Endothelial cell of umbilical vein (primary cell): ENCODE measurements around the gene C19orf67. TPM values are rescaled to one million over a fixed set of nuclear protein-coding genes. Genes with fewer than 3 reads are reported as not detected.

ENCODE experiments used
- BruUV-seq: library from RNA; stranded (reverse); fragments of 400-500 nt; replicated peaks from 2 replicates; lab custom pipeline; 2021; lab: Mats Ljungman, UMichigan
- CTCF ChIA-PET: fragments of 300-600, 350-600 bp; sonication (Branson Sonifier 250); formaldehyde crosslinking; loops from one replicate; lab custom pipeline; 2021; ENCODE audit warnings: antibody characterized with exemption, inconsistent platforms; lab: Charles Lee
- POLR2A ChIA-PET: fragments of 300-600, 350-600 bp; sonication (Branson Sonifier 250); formaldehyde crosslinking; loops from one replicate; lab custom pipeline; 2021; ENCODE audit warnings: antibody characterized with exemption, inconsistent platforms; lab: Charles Lee
- DNase-seq: peaks from one replicate; pipeline ENCODE4 v3.0.0-alpha.2; 2011; ENCODE audit warnings: low read depth, low spot score
- FAIRE-seq: peaks from 2 replicates; lab custom pipeline; 2011; peaks lifted over from hg19 to GRCh38; lab: Jason Lieb, UNC
- H2AFZ ChIP-seq: 2 replicates; pipeline ENCODE4 v1.6.0; 2012; ENCODE audit warnings: low read depth, low read length, control low read depth, inconsistent platforms
- H3K27ac ChIP-seq: 2 replicates; pipeline ENCODE4 v1.5.1; 2011; ENCODE audit warnings: low read depth, mild to moderate bottlenecking, control low read depth, low read length, moderate library complexity; ENCODE audit not compliant: insufficient read depth
- H3K27me3 ChIP-seq, 2 experiments: 2 replicates each; pipeline versions ENCODE4 v1.6.0 to v1.6.1; 2011; ENCODE audit warnings: low read length in 2 of 2, mixed read lengths in 1 of 2; ENCODE audit not compliant: control insufficient read depth in 2 of 2, insufficient read depth in 2 of 2
- H3K36me3 ChIP-seq, 2 experiments: 2 replicates in 1 of 2; 3 replicates in 1 of 2; pipeline ENCODE4 v1.5.1; 2011; ENCODE audit warnings: low read length in 2 of 2, mild to moderate bottlenecking in 1 of 2, moderate library complexity in 1 of 2; ENCODE audit not compliant: control insufficient read depth in 2 of 2, insufficient read depth in 2 of 2; ENCODE audit errors: extremely low read depth in 1 of 2
- H3K4me1 ChIP-seq: 3 replicates; pipeline ENCODE4 v1.5.1; 2011; ENCODE audit warnings: mild to moderate bottlenecking, low read length; ENCODE audit not compliant: control insufficient read depth, insufficient read depth; ENCODE audit errors: extremely low read depth
- H3K4me2 ChIP-seq: 2 replicates; pipeline ENCODE4 v1.6.1; 2011; ENCODE audit warnings: low read length, control low read depth, mixed read lengths; ENCODE audit not compliant: insufficient read depth
- H3K4me3 ChIP-seq, 3 experiments: fragments of 200-600 bp in 1 of 3; sonication (generic), shearing (Covaris generic) in 1 of 3; replicated peaks in 1 of 3; 2 replicates each; pipeline ENCODE4 v1.5.1; 2011 to 2016; ENCODE audit warnings: control low read depth in 3 of 3, low read length in 3 of 3, mild to moderate bottlenecking in 2 of 3, inconsistent platforms in 1 of 3, low read depth in 1 of 3, moderate library complexity in 1 of 3; ENCODE audit not compliant: insufficient read depth in 1 of 3
- H3K79me2 ChIP-seq: 2 replicates; pipeline ENCODE4 v1.6.0; 2012; ENCODE audit warnings: low read length, inconsistent platforms; ENCODE audit not compliant: control insufficient read depth, insufficient read depth
- H3K9ac ChIP-seq: replicated peaks from 2 replicates; pipeline ENCODE3; 2011; ENCODE audit warnings: low read length, control low read depth; ENCODE audit not compliant: insufficient read depth; ENCODE audit errors: extremely low read depth
- H3K9me1 ChIP-seq: replicated peaks from 3 replicates; pipeline ENCODE4 v1.6.0; 2011; ENCODE audit warnings: mild to moderate bottlenecking, low read length; ENCODE audit not compliant: control insufficient read depth, insufficient read depth; ENCODE audit errors: extremely low read depth
- H3K9me3 ChIP-seq: replicated peaks from 2 replicates; pipeline ENCODE4 v1.5.1; 2012; ENCODE audit warnings: low read length, inconsistent platforms; ENCODE audit not compliant: control insufficient read depth, insufficient read depth
- H4K20me1 ChIP-seq: replicated peaks from 2 replicates; pipeline ENCODE3; 2011; ENCODE audit warnings: mild to moderate bottlenecking, low read length; ENCODE audit not compliant: control insufficient read depth, insufficient read depth; ENCODE audit errors: extremely low read depth
- FOS ChIP-seq: IDR thresholded peaks from 2 replicates; pipeline ENCODE4 v1.6.1; 2011; ENCODE audit warnings: mild to moderate bottlenecking, low read length, moderate library complexity, borderline replicate concordance; ENCODE audit not compliant: insufficient read depth
- JUN ChIP-seq: IDR thresholded peaks from 2 replicates; pipeline ENCODE4 v1.6.1; 2011; ENCODE audit warnings: borderline replicate concordance, low read depth; ENCODE audit not compliant: insufficient read length, insufficient read depth
- MAX ChIP-seq: IDR thresholded peaks from 2 replicates; pipeline ENCODE4 v1.6.1; 2011; ENCODE audit not compliant: insufficient read depth, insufficient read length
- MYC ChIP-seq: IDR thresholded peaks from one replicate; pipeline ENCODE4 v1.6.1; 2011; ENCODE audit warnings: mild to moderate bottlenecking, low read depth, low read length
- POLR2A ChIP-seq: IDR thresholded peaks from 2 replicates; pipeline ENCODE4 v1.6.1; 2012; ENCODE audit warnings: low read depth, mild to moderate bottlenecking, control low read depth, low read length
- dilution Hi-C: fragments of 300-500 bp; cut with MboI; formaldehyde crosslinking; loops from one replicate; pipeline ENCODE4 v1.15.0; 2019; ENCODE audit warnings: low sequenced_read_pairs; ENCODE audit not compliant: extremely low pct_ligation_motif_present
- intact Hi-C: fragments of 100-400 bp; cut with micrococcal nuclease; formaldehyde crosslinking; loops from one replicate; pipeline ENCODE4 v1.10.0; 2022
- polyA plus RNA-seq, 4 experiments: library from polyadenylated mRNA; depleted of rRNA in 3 of 4; stranded (reverse) in 3 of 4; unstranded in 1 of 4; fragments of >200 nt; gene quantifications; 2 replicates each; pipeline versions ENCODE4 v1.2.1 to v1.2.3, GENCODE V29; 2011 to 2012; ENCODE audit warnings: missing spikeins in 1 of 4
- total RNA-seq: library from RNA; stranded (reverse); gene quantifications from 2 replicates; pipeline ENCODE4 v1.2.3, GENCODE V29; 2021
- TF ChIP-seq, protein P1 (sequence below), 2 donors: IDR thresholded peaks; 1 replicate in 1 of 2; 2 replicates in 1 of 2; pipeline ENCODE4 v1.5.1; 2011; ENCODE audit warnings: low read length in 2 of 2, mild to moderate bottlenecking in 2 of 2, moderate library complexity in 2 of 2, control low read depth in 1 of 2, inconsistent platforms in 1 of 2, low read depth in 1 of 2; ENCODE audit not compliant: insufficient read depth in 1 of 2; ENCODE audit errors: extremely low read depth in 1 of 2

C19orf67 gene
- total and polyA plus RNA-seq, 2 donors (not counting 3 experiments of a cell fraction or from before 2014, with no cell fraction given): 0.55 TPM; not detected in 1

DNA sequence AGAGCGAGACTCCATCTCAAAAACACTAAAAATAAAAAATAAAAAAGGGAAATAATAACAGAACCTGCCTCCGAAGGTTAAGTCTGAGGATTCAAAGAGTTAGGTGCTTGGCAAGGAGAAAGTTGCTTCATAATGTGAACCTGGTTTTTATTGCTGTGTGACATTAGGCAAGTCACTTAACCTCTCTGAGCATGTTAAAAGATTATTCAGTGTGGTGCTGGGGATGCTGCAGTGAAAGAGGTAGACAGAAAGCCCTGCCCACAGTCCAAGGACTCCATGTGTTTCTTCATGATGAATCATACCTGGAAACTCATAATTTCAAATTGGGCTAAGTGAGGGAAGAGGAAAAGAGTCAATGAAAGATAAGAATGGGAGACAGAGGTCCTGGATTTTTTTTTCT is 51.6 kb downstream of the C19orf67 start:
- intact Hi-C loops (loop anchor here (2.0 to 5.0 kb wide), 4 partner anchors 39 to 127 kb away; partner anchors contain the start of genes BRME1, CC2D1A, DCAF15 and MISP3), dilution Hi-C loops (no loop called here)
- BruUV-seq: no TSS peak
- DNase-seq (no peak), FAIRE-seq (no peak)
- Histone ChIP-seq H3K4me2 (no peak overlapping the region), H3K27ac (no peak overlapping the region), H3K9me3 (no peaks in the 10 kb centered on the region), H3K4me3 (no peak overlapping the region), H3K9ac (no peak overlapping the region), H3K4me1 (peaks cover 6% of the 10 kb centered on the region), H3K9me1 (no peaks in the 10 kb centered on the region), H3K79me2 (no peaks in the 10 kb centered on the region), H4K20me1 (no peaks in the 10 kb centered on the region), H2AFZ (no peak overlapping the region), H3K36me3 (no peaks in the 10 kb centered on the region), H3K27me3 (peaks cover 0 to 2% of the 10 kb centered on the region in 2 experiments)
- no peak for TF ChIP-seq MAX
- TF ChIP-seq MYC: no peak
- no peak for TF ChIP-seq POLR2A
- TF ChIP-seq FOS: no peak
- TF ChIP-seq JUN: no peak
- ChIA-PET CTCF (no interaction called here), POLR2A (no interaction called here)

GRCh38 chr19:14031719-14032480 is 53.7 kb downstream of the C19orf67 start, which contains the start of gene IL27RA:
TSS of gene IL27RA (plus strand) at chr19:14031762. CDS start at chr19:14031873, 111 bp downstream.
- dilution Hi-C loops (no loop called here), intact Hi-C loops (loop anchor here (1.0 to 5.0 kb wide), 5 partner anchors 41 to 152 kb away; partner anchors contain the start of genes BRME1, CC2D1A, DCAF15 and MISP3)
- H4K20me1 ChIP-seq: no peaks in the 10 kb centered on the region
- BruUV-seq: no TSS peak
- FAIRE-seq (peak; percentile 8), DNase-seq (peak; percentile 40)
- peak within 1 kb of the TSS; percentile 99 for H2AFZ ChIP-seq
- peak within 1 kb of the TSS; percentile 58 to 67 (median 61) for H3K4me3 ChIP-seq
- TF ChIP-seq MAX: no peak
- TF ChIP-seq, protein P1, sequence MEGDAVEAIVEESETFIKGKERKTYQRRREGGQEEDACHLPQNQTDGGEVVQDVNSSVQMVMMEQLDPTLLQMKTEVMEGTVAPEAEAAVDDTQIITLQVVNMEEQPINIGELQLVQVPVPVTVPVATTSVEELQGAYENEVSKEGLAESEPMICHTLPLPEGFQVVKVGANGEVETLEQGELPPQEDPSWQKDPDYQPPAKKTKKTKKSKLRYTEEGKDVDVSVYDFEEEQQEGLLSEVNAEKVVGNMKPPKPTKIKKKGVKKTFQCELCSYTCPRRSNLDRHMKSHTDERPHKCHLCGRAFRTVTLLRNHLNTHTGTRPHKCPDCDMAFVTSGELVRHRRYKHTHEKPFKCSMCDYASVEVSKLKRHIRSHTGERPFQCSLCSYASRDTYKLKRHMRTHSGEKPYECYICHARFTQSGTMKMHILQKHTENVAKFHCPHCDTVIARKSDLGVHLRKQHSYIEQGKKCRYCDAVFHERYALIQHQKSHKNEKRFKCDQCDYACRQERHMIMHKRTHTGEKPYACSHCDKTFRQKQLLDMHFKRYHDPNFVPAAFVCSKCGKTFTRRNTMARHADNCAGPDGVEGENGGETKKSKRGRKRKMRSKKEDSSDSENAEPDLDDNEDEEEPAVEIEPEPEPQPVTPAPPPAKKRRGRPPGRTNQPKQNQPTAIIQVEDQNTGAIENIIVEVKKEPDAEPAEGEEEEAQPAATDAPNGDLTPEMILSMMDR (IDR thresholded peaks at IDR 0.05; ENCODE audit: extremely low read depth in 1 of 2, insufficient read depth in 1 of 2, low read depth in 1 of 2, low read length in 2 of 2): peak; percentile 48 to 77
- H3K36me3 ChIP-seq: no peaks in the 10 kb centered on the region
- H3K27ac ChIP-seq: no peak within 1 kb of the TSS
- H3K79me2 ChIP-seq: no peaks in the 10 kb centered on the region
- POLR2A ChIA-PET: no interaction called here
- H3K27me3 ChIP-seq: peaks cover 0 to 7% of the 10 kb centered on the region in 2 experiments
- H3K9me1 ChIP-seq: no peaks in the 10 kb centered on the region
- H3K9me3 ChIP-seq: no peaks in the 10 kb centered on the region
- CTCF ChIA-PET: interaction anchor here (0.6 to 3.1 kb wide), 38 partner anchors 8 to 155 kb away, joined by 3 to 29 read pairs (median 4); partner anchors contain the start of genes DCAF15, MISP3, NANOS3 and RFX1
- H3K9ac ChIP-seq: peak within 1 kb of the TSS; percentile 42
- H3K4me1 ChIP-seq: peaks cover 6% of the 10 kb centered on the region
- H3K4me2 ChIP-seq: peak within 1 kb of the TSS; percentile 92
